HG02840 (cell line): ENCODE results near the gene APBB1.
A peak's percentile ranks its signal among the peaks of the same experiment; 100 is the strongest.
"Not testable (repeated sequence)": the region's sequence is repeated elsewhere in the genome, so short reads cannot be mapped to it uniquely, and the experiment has no call there.

Experiments
- ATAC-seq: cut with Tn5 transposase; IDR thresholded peaks from one replicate; pipeline ENCODE4 v1.9.1; 2021; ENCODE audit warnings: mild to moderate bottlenecking, moderate library complexity, moderate number of reproducible peaks; ENCODE audit not compliant: unreplicated experiment, low FRiP score

APBB1 gene

DNA sequence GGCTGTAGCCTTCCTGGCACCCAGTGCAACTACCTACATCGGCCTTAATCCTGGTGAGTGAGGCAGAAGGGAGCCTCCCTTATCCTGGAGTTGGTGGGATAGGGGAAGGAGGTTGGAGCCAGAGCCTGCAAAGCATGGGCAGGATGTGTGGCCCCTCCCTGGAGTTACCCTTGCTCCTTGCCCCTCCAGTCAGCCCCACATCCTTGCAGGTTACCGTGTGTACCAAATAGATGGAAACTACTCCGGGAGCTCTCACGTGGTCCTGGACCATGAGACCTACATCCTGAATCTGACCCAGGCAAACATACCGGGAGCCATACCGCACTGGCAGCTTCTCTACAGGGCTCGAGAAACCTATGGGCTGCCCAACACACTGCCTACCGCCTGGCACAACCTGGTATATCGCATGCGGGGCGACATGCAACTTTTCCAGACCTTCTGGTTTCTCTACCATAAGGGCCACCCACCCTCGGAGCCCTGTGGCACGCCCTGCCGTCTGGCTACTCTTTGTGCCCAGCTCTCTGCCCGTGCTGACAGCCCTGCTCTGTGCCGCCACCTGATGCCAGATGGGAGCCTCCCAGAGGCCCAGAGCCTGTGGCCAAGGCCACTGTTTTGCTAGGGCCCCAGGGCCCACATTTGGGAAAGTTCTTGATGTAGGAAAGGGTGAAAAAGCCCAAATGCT, 24.8 kb downstream of the APBB1 start:
- ATAC-seq = no peak

DNA sequence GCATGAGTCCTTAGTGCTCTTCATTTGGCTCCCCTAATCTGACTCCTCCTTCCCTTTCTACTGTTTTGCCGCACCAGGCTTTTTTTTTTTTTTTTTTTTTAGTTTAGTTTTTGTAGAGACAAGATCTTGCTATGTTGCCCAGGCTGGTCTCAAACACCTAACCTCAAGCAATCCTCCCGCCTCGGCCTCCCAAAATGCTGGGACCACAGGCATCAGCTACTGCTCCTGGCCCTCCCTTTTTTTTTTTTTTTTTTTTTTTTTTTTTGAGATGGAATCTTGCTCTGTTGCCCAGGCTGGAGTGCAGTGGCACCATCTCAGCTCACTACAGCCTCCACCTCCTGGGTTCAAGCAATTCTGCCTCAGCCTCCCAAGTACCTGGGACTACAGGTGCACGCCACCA, 26.6 kb downstream of the APBB1 start:
- ATAC-seq = not testable (repeated sequence)

DNA sequence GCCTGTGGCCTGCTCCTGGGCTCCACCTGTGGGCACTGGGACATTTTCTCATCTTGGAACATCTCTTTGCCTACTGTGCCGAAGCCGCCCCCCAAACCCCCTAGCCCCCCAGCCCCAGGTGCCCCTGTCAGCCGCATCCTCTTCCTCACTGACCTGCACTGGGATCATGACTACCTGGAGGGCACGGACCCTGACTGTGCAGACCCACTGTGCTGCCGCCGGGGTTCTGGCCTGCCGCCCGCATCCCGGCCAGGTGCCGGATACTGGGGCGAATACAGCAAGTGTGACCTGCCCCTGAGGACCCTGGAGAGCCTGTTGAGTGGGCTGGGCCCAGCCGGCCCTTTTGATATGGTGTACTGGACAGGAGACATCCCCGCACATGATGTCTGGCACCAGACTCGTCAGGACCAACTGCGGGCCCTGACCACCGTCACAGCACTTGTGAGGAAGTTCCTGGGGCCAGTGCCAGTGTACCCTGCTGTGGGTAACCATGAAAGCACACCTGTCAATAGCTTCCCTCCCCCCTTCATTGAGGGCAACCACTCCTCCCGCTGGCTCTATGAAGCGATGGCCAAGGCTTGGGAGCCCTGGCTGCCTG, 27.3 kb downstream of the APBB1 start:
- ATAC-seq = no peak

DNA sequence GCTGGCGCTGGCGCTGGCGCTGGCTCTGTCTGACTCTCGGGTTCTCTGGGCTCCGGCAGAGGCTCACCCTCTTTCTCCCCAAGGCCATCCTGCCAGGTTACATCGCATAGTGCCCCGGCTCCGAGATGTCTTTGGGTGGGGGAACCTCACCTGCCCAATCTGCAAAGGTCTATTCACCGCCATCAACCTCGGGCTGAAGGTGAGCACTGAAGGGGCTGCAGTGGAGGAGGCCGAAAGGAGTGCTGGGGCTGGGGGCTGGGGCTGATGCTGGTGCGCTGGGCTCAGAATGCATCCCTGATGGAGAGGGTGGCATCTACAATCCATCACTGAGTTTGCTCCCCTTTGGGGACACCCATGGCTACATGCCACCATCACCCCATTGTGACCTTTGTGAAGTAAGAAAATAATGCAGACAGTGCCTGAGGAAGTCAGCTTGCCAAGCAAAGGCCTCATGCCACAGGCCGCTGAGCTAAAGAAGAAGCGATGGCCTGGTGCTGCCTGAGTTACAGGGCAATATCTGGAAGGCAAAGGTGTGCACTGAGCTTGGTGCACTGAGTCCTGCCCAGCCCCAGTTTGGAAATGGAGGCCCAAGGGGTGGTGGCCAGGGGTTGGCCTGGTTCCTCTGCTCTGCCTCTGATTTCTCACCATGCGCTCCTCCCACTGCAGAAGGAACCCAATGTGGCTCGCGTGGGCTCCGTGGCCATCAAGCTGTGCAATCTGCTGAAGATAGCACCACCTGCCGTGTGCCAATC, 28.0 kb downstream of the APBB1 start:
- ATAC-seq = no peak

DNA sequence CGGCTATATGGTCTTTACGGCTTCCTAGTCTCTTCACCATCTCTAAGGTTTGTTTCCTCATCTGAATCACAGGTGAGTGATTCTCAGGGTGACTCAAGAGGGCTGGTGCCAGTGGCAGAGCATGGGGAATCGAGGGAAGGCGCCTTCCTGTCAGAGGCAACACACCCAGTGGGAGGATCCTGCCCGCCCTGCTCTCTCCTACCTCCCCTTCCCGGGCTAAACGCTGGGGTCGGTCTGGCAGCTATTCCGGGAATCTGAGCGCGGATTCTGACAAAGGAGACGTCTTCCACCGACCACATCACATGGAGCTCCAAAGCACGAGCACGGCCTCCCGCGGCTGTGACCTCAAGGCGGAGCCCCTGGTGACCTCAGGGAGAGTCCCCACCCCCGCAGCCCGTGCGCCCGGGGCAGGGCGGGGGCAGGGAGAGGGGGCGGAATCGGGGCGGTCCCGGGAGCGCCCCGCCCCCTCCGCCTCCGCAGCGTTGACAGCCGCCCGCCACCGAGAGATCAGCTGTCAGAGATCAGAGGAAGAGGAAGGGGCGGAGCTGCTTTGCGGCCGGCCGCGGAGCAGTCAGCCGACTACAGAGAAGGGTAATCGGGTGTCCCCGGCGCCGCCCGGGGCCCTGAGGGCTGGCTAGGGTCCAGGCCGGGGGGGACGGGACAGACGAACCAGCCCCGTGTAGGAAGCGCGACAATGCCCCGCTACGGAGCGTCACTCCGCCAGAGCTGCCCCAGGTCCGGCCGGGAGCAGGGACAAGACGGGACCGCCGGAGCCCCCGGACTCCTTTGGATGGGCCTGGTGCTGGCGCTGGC, 28.8 kb downstream of the APBB1 start, which contains the start of gene SMPD1:
Gene SMPD1, plus strand, starts transcription at position 570 of the 813 bp plus-strand sequence. Its CDS starts 125 bp downstream, at position 695.
- peak; percentile 98 for ATAC-seq

DNA sequence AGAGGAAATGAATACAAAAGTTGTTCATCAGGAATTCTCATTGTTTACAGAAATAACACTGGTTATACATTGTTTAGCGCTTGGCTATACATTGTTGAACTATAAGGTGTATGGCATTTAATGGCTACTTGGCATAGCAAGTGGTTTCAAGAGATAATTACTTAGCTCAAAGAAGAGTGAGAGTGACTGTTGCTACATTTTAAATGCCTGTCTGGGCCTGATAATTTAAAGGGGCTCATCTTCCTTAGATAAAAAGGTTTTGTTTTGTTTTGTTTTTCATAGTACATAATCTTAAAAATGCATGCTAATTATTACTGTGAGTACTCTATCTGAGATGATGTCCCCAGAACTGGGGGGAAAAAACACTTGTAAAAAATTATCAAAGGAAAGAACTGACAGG, 30.1 kb downstream of the APBB1 start:
- no peak for ATAC-seq

DNA sequence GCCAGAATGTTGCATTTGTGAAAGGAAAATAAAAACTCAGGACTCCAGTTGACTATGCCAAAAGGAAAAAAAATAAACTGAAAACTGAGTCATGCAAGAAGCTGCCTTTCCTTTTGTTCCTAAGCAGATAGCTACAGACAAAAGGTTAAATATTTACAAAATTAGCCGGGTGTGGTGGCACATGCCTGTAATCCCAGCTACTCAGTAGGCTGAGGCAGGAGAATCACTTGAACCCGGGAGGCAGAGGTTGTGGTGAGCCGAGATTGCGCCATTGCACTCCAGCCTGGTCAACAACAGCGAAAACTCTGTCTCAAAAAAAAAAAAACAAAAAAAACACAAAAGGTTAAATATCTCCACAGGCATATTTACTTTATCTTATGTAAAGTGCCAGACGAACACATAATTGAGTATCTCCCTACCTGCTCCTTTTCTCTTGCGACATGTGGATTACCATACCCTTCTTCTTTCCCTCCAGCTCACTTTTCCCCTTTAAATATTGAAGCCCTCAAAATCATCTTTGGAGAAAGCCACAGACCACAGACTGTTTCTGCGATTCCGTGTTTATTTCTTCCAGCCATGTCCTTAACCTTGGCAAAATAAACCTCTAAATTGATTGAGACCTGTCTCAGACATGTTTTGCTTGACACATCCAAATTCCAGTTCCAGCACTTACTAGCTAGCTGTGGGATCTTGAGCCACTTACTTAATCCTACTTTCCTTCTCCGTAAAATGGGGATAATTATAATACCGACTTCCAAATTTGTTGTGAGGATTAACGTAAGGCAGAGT, 30.9 kb downstream of the APBB1 start:
- ATAC-seq = no peak

DNA sequence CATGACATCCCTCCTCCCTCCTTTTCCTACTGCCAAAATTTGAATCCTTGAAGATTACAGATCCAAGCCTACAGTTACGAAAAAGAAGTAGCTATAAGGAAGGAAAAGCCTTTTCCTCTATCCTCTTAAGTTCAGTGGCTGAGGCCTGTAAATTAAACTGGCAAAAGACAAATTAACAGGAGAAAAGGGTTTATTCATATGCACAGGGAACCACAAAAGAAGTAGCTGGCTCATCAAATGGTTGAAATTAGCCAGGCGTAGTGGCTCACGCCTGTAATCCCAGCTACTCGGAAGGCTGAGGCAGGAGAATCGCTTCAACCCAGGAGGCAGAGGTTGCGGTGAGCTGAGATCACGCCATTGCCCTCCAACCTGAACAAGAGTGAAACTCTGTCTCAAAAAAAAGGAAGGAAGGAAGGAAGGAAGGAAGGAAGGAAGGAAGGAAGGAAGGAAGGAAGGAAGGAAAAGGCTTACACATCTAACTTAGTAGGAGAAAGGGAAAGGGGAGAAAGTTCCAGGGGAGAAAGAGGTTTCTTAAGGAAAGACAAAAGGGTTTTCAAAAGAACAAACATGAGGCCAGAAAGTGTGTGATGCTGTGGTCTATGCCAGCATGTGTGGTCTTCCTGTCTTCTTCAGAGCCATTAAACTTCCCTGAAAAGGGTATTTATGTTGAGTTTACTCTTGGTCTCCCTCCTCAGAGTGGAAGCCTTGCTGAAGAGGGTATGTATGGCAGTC, 33.7 kb downstream of the APBB1 start:
- ATAC-seq = no peak

DNA sequence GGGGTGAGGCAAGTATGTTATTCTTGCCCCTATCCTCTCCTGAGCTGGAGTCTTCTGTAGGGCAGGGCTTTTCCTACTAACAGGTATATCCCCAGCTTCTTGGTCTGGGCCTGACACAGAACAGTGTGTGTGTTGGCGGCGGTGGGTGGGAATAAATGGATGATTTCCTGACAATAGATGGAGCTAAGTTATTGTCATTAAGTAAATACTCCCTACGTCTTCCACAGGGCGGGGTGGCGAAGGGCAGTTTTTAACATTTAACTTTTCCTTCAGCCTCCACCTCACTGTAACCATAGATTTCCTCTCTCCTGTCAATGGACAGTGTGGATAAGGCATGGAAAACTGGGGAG, 40.3 kb downstream of the APBB1 start:
- no peak for ATAC-seq

DNA sequence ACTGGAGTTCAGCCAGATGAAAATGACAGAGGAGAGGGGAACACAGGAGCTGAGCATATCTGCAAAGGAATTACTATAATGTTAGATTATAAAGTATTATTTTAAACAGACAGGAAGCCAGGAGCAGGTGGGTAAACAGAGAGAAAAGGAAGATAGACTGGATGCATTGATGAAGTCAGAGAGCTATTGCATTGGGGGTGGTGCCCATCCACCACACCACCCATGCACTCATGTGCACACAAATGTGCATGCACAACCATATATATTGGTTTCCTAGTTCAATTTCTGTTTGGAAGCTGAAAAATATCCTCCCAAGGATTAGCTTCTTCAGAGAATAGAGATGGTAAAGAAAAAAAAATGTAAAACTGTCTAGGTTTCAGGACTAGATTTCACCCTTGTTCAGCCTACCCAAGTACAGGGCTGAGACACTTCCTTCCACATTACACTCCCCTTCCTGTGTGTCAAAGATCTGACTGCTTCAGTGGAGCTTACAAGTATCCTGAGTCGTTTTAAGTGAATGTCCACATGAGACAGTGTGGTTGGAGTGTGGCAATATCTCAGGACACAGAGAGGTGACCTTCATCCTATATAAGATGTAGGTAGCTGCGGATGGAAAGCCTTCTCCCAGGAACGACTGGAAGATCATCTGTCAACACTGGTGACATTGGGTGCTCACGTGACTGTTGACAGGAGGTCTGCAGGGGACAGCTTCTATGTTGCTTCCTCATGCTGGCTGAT, 40.8 kb downstream of the APBB1 start:
- ATAC-seq = no peak

DNA sequence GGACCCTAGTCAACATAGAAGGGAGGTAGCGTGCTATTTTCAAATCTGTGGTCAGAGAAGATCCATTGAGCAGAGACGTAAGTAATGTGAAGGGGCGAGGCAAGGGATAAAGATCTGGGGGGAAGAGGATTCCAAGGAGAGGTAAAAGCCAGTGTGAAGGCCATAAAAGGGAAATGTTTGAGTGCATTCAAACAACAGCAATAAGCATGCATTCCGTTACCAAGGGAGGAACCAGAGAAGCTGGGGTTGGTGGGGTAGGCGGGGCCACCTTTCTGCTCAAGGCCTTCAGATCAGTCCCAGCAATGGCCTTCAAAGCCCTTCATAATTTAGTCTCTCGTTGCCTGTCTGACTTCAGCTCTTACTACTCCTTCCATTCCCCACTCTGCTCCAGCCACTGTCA, 47.1 kb downstream of the APBB1 start:
- no peak for ATAC-seq

DNA sequence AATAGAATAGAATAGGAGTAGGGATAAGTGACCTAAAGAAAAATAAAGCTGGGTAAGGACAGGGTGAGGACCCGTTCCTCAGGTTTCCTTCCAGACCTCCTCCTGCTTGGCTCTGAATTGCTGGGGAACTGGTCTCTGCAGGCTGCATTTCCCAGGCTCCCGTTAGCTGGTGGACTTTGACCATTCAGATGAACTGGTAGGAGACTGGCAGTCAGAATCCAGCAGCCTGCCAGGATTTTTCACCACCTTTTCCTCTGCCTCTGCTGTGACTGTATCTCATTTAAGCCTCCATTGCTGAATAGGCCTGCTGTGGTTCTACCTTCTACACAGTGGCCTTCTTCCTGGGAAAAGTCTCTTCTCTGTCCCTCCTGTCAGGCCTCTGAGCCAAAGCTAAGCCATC, 53.2 kb downstream of the APBB1 start:
- ATAC-seq = no peak

DNA sequence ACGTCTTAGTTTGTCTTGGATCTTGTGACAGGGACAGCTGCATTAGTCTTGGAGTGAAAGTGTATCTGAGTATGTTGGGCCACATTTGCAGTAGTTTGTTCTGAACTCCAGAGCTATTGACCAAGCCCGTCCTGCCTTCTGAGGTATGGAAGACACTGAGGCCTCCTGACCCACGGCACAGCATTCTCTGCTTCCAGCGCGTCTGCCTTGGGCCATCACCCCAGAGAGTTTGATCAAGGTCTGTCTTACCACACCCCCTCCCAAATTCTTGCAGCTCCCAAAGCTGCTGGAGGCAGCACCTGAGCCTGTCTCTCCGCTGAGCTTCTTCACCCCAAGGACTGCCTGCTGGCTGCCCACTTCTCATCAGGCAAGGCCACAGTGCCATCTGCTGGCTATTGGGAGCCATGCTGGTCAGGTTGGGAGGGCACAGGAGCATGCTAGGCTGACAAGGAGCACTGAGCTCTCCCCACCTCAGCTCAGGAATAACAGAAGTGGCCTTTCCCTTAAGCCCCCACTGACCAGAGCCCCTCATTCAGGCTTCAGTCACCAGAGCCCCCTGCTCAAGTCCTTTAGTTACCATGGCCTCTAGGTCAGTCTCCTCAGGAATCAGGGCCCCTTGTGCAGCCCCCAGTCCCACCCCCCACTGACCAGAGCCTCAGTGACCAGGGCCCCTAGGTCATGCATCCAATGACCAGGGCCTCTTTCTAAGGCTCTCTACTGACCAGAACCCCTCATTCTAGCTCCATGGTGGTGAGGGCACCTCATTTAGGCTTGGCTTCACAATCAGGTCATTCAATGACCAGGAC, 55.8 kb downstream of the APBB1 start:
- peak; percentile 65 for ATAC-seq

DNA sequence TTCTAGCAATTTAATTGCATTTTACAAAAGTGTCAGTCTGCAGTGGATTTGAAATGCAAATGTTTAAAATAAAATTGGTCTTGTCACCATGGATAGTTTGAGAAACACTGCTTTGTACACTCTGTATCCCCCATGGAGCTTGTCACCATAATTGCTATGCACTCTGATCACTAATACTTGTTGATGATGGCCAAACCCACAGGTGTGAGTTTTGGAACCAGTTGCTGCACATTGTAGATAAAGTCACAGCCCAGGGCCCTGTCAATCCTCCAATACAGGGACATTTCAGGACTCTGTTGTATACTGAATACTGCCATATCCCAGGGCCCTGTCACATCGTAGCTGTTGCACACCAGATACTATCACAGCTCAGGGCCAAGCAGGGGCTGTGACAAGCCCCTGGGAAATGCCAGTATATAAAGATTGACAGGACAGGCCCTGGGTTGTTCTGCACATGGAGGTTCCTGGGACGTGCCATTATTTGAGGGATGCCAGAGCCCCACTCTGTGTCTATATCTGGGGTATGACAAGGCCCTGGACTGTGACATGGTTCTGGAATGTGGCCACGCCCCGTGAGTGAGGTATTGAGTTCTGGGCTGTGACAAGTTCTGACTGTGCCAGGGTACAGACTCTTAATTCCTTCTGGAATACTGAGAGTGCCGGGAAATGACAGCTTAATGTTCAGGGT, 56.6 kb downstream of the APBB1 start:
- ATAC-seq = no peak

DNA sequence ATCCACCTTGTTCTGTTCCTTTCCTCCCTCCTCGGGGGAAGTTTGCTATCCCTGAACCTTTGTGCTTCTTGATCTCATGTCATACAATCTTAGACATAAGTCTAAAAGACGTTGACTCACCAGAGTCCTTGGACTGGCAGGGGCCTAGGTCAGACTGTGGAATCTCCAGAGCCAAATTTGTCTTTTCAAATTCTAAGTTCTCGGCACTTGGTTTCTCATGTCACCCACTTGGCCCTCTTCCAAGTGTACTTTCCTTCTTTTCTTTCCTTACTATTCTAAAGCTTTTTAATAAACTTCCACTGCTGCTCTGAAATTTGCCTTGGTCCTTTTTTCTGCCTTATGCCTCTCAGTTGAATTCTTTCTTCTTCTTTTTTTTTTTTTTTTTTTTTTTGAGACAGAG, 58.7 kb downstream of the APBB1 start:
- ATAC-seq = no peak

DNA sequence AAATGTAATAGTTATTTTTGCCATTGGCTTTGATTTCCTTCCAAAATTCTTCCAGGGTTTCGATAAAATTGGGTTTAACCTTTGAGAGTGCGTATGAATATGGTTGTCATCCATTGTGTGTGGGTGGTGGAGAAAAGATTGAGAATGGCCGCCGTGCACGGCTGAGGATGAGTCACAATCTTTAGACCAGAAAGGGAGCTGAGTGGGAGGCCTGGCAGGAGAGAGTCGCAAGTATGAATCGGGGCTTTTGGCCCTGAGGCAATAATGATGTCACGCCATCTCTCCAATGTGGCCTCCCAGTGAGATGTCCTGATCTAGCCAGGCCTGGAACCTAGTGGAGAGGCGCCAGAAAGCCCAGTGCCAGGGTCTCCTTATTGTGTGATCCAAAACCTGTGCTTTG, 61.7 kb downstream of the APBB1 start:
- ATAC-seq = no peak

DNA sequence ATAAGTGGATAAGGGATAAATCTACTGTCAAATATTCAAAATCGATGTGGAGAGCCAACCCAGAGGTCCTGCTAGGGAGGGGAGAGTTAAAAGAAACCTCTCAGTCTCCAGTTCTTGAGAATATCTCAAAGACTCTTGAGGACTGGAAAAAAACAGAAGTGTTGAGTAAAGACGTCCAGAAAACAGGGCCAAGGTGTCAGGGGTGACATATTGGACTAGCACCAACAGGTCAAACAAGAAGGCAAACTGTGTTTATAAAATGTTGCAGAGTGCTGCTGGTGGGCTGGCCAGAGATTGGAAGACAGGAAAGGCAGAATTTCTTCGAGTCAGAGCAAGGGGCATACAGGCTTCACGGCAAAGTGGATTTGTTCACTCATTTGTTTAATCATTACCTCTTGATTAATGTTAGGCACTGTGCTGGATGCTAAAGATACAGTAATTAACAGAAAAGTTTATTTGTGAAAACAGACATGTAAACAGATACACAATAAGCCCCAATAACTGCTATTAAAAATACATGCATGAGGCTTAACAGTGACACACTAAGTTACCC, 62.3 kb downstream of the APBB1 start:
- no peak for ATAC-seq
